DOHH2 (cell line): ENCODE measurements around the gene HES4.
"Not testable (repeated sequence)": the region's sequence is repeated elsewhere in the genome, so short reads cannot be mapped to it uniquely, and the experiment has no call there.

Experiments used
- H3F3A ChIP-seq: fragments of 200-600 bp; sonication (generic), shearing (Covaris generic); 2 replicates; pipeline ENCODE4 v1.6.0; 2016; ENCODE audit warnings: antibody characterized with exemption, mild to moderate bottlenecking; ENCODE audit not compliant: control insufficient read depth, insufficient read depth
- H3K27ac ChIP-seq: fragments of 200-600 bp; sonication (generic); 2 replicates; pipeline ENCODE4 v1.5.1; 2014; ENCODE audit warnings: low read depth, mild to moderate bottlenecking, low read length, moderate library complexity
- H3K27me3 ChIP-seq: fragments of 200-600 bp; sonication (generic); 2 replicates; pipeline ENCODE4 v1.6.1; 2014; ENCODE audit warnings: mild to moderate bottlenecking, low read length, mixed read lengths; ENCODE audit not compliant: control insufficient read depth
- H3K36me3 ChIP-seq: fragments of 200-600 bp; sonication (generic); 2 replicates; pipeline ENCODE4 v1.6.1; 2014; ENCODE audit warnings: mild to moderate bottlenecking, low read length, moderate library complexity, mixed read lengths; ENCODE audit not compliant: control insufficient read depth
- H3K4me1 ChIP-seq: fragments of 200-600 bp; sonication (generic); 2 replicates; pipeline ENCODE4 v1.6.1; 2014; ENCODE audit warnings: mild to moderate bottlenecking, low read length, mixed read lengths; ENCODE audit not compliant: control insufficient read depth
- H3K4me2 ChIP-seq: fragments of 200-600 bp; sonication (generic); 2 replicates; pipeline ENCODE4 v1.6.0; 2014; ENCODE audit warnings: mild to moderate bottlenecking, low read length, moderate library complexity
- H3K4me3 ChIP-seq: fragments of 200-600 bp; sonication (generic); 2 replicates; pipeline ENCODE4 v1.5.1; 2014; ENCODE audit warnings: mild to moderate bottlenecking, low read length, mixed read lengths
- H3K79me2 ChIP-seq: fragments of 200-600 bp; sonication (generic); 2 replicates; pipeline ENCODE4 v1.6.1; 2014; ENCODE audit warnings: mild to moderate bottlenecking, low read length, mixed read lengths; ENCODE audit not compliant: control insufficient read depth
- H3K9me2 ChIP-seq: fragments of 200-600 bp; sonication (generic); replicated peaks from 2 replicates; pipeline ENCODE4 v1.6.1; 2014; ENCODE audit warnings: mild to moderate bottlenecking, low read length, mixed read lengths; ENCODE audit not compliant: control insufficient read depth
- H3K9me3 ChIP-seq: fragments of 200-600 bp; sonication (generic); 2 replicates; pipeline ENCODE4 v1.6.1; 2014; ENCODE audit warnings: antibody characterized with exemption, low read length, mixed read lengths; ENCODE audit not compliant: control insufficient read depth, insufficient read depth
- H4K20me1 ChIP-seq: fragments of 200-600 bp; sonication (generic); 2 replicates; pipeline ENCODE4 v1.6.0; 2014; ENCODE audit warnings: low read depth, mild to moderate bottlenecking, antibody characterized with exemption, low read length, moderate library complexity; ENCODE audit not compliant: control insufficient read depth, insufficient read depth
- EZH2phosphoT487 ChIP-seq: fragments of 200-600 bp; sonication (generic); IDR thresholded peaks from 2 replicates; pipeline ENCODE4 v1.6.1; 2017; ENCODE audit warnings: borderline replicate concordance, mild to moderate bottlenecking, antibody characterized with exemption, low read length, moderate library complexity, mixed read lengths
- TF ChIP-seq, protein P1 (sequence below): fragments of 200-600 bp; sonication (generic); IDR thresholded peaks from one replicate; pipeline ENCODE4 v1.5.1; 2014; ENCODE audit warnings: antibody characterized with exemption, mild to moderate bottlenecking, low read depth, low read length; ENCODE audit not compliant: poor library complexity, severe bottlenecking

The HES4 gene

DNA sequence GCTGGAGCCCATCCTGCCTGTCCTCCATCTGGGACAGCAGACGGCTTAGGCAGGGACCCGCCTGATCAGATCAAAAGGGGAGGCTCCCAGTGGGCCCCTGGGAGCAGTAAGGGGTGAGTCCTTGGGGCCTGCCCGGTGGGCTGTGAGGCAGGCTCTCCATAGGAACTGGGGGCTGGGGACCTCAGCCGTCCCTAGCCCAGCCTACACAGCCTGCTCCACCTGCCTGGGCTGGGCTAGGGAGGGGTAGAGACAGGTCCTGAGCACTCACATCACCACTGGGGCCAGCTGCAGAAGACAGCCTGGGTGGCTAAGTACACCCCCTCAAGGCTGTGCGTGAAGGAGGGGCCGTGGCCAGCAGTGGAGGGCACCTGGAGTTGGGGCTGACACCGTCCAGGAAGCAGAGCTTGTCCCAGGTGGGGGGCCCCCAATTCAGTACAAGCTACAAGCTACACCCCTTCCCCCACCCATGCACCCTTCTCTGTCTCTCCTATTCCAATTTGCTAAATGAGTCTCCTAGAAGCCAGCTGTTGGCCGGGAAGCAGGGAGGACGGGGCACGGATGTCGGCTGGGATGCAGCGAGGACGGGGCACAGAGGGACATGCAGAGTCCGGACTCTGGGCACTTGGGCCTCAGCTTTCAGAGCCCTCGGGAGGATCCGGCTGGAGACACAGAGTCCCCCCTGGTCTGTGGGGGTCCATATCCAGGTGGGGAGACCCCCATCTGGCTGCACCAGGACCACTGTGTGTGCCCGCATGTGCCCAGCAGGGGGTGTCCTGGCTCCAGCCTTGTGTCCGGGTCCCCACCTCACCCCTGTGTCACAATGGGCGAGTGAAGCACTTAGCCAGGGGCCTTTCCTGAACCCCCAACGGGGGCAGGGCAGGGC, 15.1 kb upstream of the HES4 start:
- no peaks in the 10 kb centered on the region for H3F3A ChIP-seq
- H3K27me3 ChIP-seq = peaks cover under 1% of the 10 kb centered on the region; the same call in 1 of the 2 replicates
- H3K4me1 ChIP-seq = peaks cover 22% of the 10 kb centered on the region
- no peaks in the 10 kb centered on the region for H3K79me2 ChIP-seq
- no peaks in the 10 kb centered on the region for H3K9me2 ChIP-seq
- TF ChIP-seq, protein P1, sequence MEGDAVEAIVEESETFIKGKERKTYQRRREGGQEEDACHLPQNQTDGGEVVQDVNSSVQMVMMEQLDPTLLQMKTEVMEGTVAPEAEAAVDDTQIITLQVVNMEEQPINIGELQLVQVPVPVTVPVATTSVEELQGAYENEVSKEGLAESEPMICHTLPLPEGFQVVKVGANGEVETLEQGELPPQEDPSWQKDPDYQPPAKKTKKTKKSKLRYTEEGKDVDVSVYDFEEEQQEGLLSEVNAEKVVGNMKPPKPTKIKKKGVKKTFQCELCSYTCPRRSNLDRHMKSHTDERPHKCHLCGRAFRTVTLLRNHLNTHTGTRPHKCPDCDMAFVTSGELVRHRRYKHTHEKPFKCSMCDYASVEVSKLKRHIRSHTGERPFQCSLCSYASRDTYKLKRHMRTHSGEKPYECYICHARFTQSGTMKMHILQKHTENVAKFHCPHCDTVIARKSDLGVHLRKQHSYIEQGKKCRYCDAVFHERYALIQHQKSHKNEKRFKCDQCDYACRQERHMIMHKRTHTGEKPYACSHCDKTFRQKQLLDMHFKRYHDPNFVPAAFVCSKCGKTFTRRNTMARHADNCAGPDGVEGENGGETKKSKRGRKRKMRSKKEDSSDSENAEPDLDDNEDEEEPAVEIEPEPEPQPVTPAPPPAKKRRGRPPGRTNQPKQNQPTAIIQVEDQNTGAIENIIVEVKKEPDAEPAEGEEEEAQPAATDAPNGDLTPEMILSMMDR = peak; percentile 53
- no peak for TF ChIP-seq EZH2phosphoT487
- H4K20me1 ChIP-seq = no peaks in the 10 kb centered on the region
- no peak overlapping the region for H3K4me2 ChIP-seq
- no peak overlapping the region for H3K4me3 ChIP-seq
- H3K9me3 ChIP-seq = no peaks in the 10 kb centered on the region
- H3K27ac ChIP-seq = no peak overlapping the region
- no peaks in the 10 kb centered on the region for H3K36me3 ChIP-seq

DNA sequence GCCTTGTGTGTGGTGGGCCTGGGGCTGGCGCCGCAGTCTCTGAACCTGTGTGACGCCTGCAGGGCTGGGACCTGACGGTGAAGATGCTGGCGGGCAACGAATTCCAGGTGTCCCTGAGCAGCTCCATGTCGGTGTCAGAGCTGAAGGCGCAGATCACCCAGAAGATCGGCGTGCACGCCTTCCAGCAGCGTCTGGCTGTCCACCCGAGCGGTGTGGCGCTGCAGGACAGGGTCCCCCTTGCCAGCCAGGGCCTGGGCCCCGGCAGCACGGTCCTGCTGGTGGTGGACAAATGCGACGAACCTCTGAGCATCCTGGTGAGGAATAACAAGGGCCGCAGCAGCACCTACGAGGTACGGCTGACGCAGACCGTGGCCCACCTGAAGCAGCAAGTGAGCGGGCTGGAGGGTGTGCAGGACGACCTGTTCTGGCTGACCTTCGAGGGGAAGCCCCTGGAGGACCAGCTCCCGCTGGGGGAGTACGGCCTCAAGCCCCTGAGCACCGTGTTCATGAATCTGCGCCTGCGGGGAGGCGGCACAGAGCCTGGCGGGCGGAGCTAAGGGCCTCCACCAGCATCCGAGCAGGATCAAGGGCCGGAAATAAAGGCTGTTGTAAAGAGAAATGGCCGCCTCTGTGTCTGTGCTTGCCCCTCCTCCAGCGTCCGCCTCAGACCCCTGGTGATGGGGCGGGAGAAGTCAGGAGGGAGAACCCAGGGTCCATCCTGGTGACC, 14.2 kb upstream of the HES4 start:
- TF ChIP-seq EZH2phosphoT487 = no peak
- TF ChIP-seq, protein P1 = no peak
- Histone ChIP-seq H3K27ac (no peak overlapping the region), H3K27me3 (no peaks in the 10 kb centered on the region)

DNA sequence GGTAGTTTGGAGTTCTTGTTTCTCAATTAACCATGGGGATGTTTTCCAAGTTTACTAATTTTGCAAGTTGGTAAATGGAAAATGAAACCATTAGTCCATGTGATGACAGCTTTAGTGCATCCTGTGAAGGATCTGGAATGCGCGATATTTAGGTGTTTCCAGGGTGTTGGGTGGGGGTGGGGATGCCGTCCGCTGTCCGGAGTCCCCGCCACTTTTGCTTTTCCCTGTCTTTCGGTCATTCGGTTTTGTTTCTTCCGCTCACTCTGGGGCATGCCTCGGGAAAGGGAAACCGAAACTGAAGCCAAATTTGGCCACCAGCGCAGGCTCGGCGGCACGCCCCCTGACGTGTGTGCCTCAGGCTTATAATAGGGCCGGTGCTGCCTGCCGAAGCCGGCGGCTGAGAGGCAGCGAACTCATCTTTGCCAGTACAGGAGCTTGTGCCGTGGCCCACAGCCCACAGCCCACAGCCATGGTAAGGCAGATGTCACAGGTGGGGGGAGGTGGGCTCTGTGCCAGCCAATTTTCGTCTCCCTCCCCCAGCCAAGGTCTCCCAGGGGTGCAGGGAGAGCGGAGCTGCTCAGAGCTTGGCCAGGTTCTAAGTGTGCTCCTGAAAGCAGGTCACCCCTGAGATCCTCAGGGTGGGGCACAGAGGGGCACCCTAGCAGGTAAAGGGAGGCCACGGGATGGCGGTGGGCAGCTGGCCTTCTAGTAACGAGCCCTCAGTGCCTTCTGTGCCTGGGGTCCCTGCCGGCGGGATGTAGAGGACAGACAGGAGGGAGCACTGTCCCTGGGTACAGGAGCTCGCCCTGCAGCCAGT, 13.4 kb upstream of the HES4 start, which contains the start of gene ISG15:
TSS of gene ISG15 (plus strand) at position 393 of the 817 bp plus-strand sequence. CDS start at position 470, 77 bp downstream.
- Histone ChIP-seq H3K4me3 (peak within 1 kb of the TSS; percentile 72), H3K79me2 (no peaks in the 10 kb centered on the region), H3K27ac (no peak within 1 kb of the TSS), H4K20me1 (no peaks in the 10 kb centered on the region), H3K9me2 (no peaks in the 10 kb centered on the region), H3K4me2 (peak within 1 kb of the TSS; percentile 79), H3K9me3 (no peaks in the 10 kb centered on the region), H3K4me1 (peaks cover 22% of the 10 kb centered on the region), H3K27me3 (no peaks in the 10 kb centered on the region), H3K36me3 (no peaks in the 10 kb centered on the region), H3F3A (no peaks in the 10 kb centered on the region)
- TF ChIP-seq, protein P1 = no peak
- TF ChIP-seq EZH2phosphoT487 = no peak

More for the DNA sequence above, 14.2 kb upstream of the HES4 start:
- Histone ChIP-seq H3K36me3 (no peaks in the 10 kb centered on the region), H3K4me2 (peak overlapping the region; percentile 79), H4K20me1 (no peaks in the 10 kb centered on the region), H3K9me2 (no peaks in the 10 kb centered on the region), H3K4me1 (peaks cover 22% of the 10 kb centered on the region), H3K9me3 (no peaks in the 10 kb centered on the region), H3K4me3 (peak overlapping the region; percentile 72), H3F3A (no peaks in the 10 kb centered on the region), H3K79me2 (no peaks in the 10 kb centered on the region)

DNA sequence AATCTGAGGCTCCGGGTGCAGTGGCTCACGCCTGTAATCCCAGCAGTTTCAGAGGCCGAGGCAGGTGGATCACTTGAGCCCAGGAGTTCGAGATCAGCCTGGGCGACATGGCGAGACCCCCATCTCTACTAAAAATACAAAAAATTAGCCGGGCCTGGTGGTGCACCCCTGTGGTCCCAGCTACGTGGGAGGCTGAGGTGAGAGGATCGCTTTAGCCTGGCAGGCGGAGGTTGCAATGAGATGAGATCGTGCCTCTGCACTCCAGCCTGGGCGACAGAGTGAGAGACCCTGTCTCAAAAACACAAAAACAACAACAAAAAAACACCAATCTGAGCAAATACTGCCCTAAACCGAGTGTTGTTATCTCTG, 12.8 kb upstream of the HES4 start:
- H4K20me1 ChIP-seq, H3K27ac ChIP-seq, H3K9me3 ChIP-seq, H3F3A ChIP-seq, H3K27me3 ChIP-seq, H3K36me3 ChIP-seq, H3K79me2 ChIP-seq, H3K9me2 ChIP-seq: not testable (repeated sequence)
- peaks cover 22% of the 10 kb centered on the region for H3K4me1 ChIP-seq
- peak overlapping the region; percentile 79 for H3K4me2 ChIP-seq
- H3K4me3 ChIP-seq = peak overlapping the region; percentile 72
